ENCODE measurements around the gene POU6F2. TPM values are rescaled to one million over a fixed set of nuclear protein-coding genes. Genes with fewer than 3 reads are reported as not detected.

Gene POU6F2
- total RNA-seq, 1 donor from 2014 or later, result 0.78 TPM

DNA sequence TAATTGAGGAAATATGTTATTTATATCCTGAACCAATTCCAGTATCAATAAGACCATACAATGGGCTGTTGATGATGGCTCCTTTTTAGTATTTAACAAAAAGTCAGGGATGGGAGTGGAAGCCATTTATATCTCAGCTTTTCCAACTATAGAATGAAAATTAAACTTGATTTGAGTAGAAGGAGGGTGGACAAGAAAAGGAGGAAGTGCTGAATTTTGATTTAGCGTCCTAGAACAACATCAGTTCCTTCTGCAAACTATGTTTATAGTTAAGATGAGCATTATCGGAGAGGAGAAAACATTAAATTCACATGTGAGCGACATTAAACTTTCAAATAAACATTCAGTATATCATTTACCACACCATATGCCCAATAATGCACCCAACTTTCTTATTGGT, 439.2 kb downstream of the POU6F2 start:
- no peak overlapping the region for H3K4me3 ChIP-seq
- ATAC-seq, result no peak
- H3K27me3 ChIP-seq, result peaks cover 17% of the 10 kb centered on the region
- intact Hi-C loops (cut with DNase I), result no loop called here
- H3K4me1 ChIP-seq, result peaks cover 4% of the 10 kb centered on the region
- H3K27ac ChIP-seq, result no peak overlapping the region
- H3K36me3 ChIP-seq, result no peaks in the 10 kb centered on the region
- DNase-seq, result no peak
- TF ChIP-seq, protein P1, sequence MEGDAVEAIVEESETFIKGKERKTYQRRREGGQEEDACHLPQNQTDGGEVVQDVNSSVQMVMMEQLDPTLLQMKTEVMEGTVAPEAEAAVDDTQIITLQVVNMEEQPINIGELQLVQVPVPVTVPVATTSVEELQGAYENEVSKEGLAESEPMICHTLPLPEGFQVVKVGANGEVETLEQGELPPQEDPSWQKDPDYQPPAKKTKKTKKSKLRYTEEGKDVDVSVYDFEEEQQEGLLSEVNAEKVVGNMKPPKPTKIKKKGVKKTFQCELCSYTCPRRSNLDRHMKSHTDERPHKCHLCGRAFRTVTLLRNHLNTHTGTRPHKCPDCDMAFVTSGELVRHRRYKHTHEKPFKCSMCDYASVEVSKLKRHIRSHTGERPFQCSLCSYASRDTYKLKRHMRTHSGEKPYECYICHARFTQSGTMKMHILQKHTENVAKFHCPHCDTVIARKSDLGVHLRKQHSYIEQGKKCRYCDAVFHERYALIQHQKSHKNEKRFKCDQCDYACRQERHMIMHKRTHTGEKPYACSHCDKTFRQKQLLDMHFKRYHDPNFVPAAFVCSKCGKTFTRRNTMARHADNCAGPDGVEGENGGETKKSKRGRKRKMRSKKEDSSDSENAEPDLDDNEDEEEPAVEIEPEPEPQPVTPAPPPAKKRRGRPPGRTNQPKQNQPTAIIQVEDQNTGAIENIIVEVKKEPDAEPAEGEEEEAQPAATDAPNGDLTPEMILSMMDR (IDR thresholded peaks at IDR 0.05), result no peak
- H3K9me3 ChIP-seq, result no peaks in the 10 kb centered on the region

DNA sequence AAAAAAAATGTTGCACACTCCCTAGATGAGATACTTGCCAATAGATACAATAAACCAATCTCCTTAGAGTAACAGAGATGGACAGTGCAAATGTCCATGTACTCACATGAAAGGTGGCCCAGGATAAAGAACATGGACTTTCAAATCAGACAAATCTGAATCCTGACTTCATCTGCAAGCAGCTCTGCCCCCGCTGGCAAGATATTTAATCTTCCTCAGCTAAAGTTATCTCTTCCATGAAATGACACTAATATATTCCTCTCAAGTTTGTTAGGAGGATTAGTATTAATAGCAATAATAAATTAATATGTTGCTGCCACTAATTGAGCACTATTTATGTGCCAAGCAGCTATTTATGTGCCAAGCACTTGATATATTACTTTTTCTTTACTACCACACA, 439.9 kb downstream of the POU6F2 start:
- Histone ChIP-seq H3K36me3 (no peaks in the 10 kb centered on the region), H3K9me3 (no peaks in the 10 kb centered on the region), H3K27me3 (peaks cover 17% of the 10 kb centered on the region), H3K4me3 (no peak overlapping the region), H3K4me1 (peaks cover 4% of the 10 kb centered on the region), H3K27ac (no peak overlapping the region)
- intact Hi-C loops (cut with DNase I), result no loop called here
- DNase-seq (no peak), ATAC-seq (no peak)
- TF ChIP-seq, protein P1 (IDR thresholded peaks at IDR 0.05), result no peak

- intact Hi-C loops (cut with DNase I), result no loop called here
- Histone ChIP-seq H3K27ac (no peak overlapping the region), H3K36me3 (no peaks in the 10 kb centered on the region), H3K9me3 (no peaks in the 10 kb centered on the region), H3K4me1 (no peaks in the 10 kb centered on the region), H3K27me3 (peaks cover 7% of the 10 kb centered on the region), H3K4me3 (no peak overlapping the region)
- ATAC-seq, result no peak
- no peak for DNase-seq
- TF ChIP-seq, protein P1 (IDR thresholded peaks at IDR 0.05), result no peak
Measured at GRCh38 chr7:39421251-39421650, 443.5 kb downstream of the POU6F2 start.

DNA sequence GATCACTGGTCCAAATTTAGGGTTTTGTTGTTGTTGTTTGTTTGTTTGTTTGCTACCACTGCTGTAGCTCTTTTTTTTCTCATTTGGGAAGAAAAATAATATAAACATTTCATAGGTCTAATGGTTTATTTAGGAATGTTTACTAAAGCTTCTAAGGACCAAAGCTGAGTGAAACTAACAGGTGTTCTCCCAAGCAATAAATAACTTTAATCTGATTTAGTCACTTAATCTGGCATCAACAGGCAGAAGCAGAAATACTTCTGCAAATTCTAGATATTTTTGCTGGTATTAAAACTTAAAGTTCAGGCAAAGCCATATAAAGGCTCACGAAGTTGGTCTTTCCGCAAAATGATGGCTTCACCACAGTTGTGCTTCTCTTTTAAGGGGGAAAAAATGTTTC, 444.0 kb downstream of the POU6F2 start:
- DNase-seq (no peak), ATAC-seq (no peak)
- TF ChIP-seq, protein P1 (IDR thresholded peaks at IDR 0.05), result no peak
- H3K4me3 ChIP-seq, result no peak overlapping the region
- peaks cover 7% of the 10 kb centered on the region for H3K27me3 ChIP-seq
- no peaks in the 10 kb centered on the region for H3K36me3 ChIP-seq
- H3K27ac ChIP-seq, result no peak overlapping the region
- H3K9me3 ChIP-seq, result no peaks in the 10 kb centered on the region
- intact Hi-C loops (cut with DNase I), result no loop called here
- H3K4me1 ChIP-seq, result no peaks in the 10 kb centered on the region

GRCh38 chr7:39428221-39428620, 450.5 kb downstream of the POU6F2 start:
- Histone ChIP-seq H3K4me1 (no peaks in the 10 kb centered on the region), H3K9me3 (no peaks in the 10 kb centered on the region), H3K36me3 (no peaks in the 10 kb centered on the region), H3K27me3 (no peaks in the 10 kb centered on the region), H3K27ac (no peak overlapping the region), H3K4me3 (no peak overlapping the region)
- ATAC-seq (no peak), DNase-seq (no peak)
- intact Hi-C loops (cut with DNase I), result no loop called here
- TF ChIP-seq, protein P1 (IDR thresholded peaks at IDR 0.05), result no peak

GRCh38 chr7:39429421-39429820, 451.7 kb downstream of the POU6F2 start:
- TF ChIP-seq, protein P1 (IDR thresholded peaks at IDR 0.05), result no peak
- Histone ChIP-seq H3K4me3 (no peak overlapping the region), H3K36me3 (no peaks in the 10 kb centered on the region), H3K4me1 (no peaks in the 10 kb centered on the region), H3K27me3 (no peaks in the 10 kb centered on the region), H3K27ac (no peak overlapping the region), H3K9me3 (no peaks in the 10 kb centered on the region)
- intact Hi-C loops (cut with DNase I), result no loop called here
- DNase-seq (no peak), ATAC-seq (no peak)

Data from upper lobe of right lung (tissue), 1 donor.